ENCODE data around the gene ERBB4.

GRCh38 chr2:211955648-211956047 lies 583.0 kb downstream of the ERBB4 start:
- TF ChIP-seq CTCF (IDR thresholded peaks at IDR 0.05) (no peak), POLR2A (IDR thresholded peaks at IDR 0.05) (no peak)

All from uterus (tissue), 2 donors.